HepG2 (cell line): ENCODE measurements around the gene LGI4. TPM values are rescaled to one million over a fixed set of nuclear protein-coding genes. Genes with fewer than 3 reads are reported as not detected.
A peak's percentile ranks its signal among the peaks of the same experiment; 100 is the strongest.

Source experiments
- AHR ChIP-seq: IDR thresholded peaks from 2 replicates; pipeline ENCODE4 v1.6.1; 2018; ENCODE audit warnings: missing genetic modification reagents, missing compliant biosample characterization
- AKAP8 ChIP-seq: sonication (generic); formaldehyde crosslinking; IDR thresholded peaks from 2 replicates; pipeline ENCODE4 v1.5.1; 2020; ENCODE audit warnings: mild to moderate bottlenecking, missing genetic modification reagents
- BHLHE40 ChIP-seq: IDR thresholded peaks from 2 replicates; pipeline ENCODE4 v1.6.1; 2011; ENCODE audit warnings: low read length, improper control_type of control experiment
- CHD4 ChIP-seq: fragments of 200-600 bp; sonication (generic); IDR thresholded peaks from 2 replicates; pipeline ENCODE4 v1.7.0; 2017; ENCODE audit warnings: mild to moderate bottlenecking, low read length, borderline replicate concordance
- FOSL2 ChIP-seq: sonication (generic); formaldehyde crosslinking; IDR thresholded peaks from 2 replicates; pipeline ENCODE4 v1.4.0; 2020; ENCODE audit warnings: missing genetic modification reagents
- FOXK1 ChIP-seq: sonication (generic); formaldehyde crosslinking; IDR thresholded peaks from 2 replicates; pipeline ENCODE4 v1.4.0; 2020; ENCODE audit warnings: low read depth, missing genetic modification reagents, borderline replicate concordance
- IRX3 ChIP-seq: sonication (generic); formaldehyde crosslinking; IDR thresholded peaks from 2 replicates; pipeline ENCODE4 v1.8.1; 2023; ENCODE audit warnings: mild to moderate bottlenecking, low read depth, missing genetic modification reagents, borderline replicate concordance
- MYPOP ChIP-seq: sonication (generic); formaldehyde crosslinking; IDR thresholded peaks from 2 replicates; pipeline ENCODE4 v1.8.1; 2023; ENCODE audit warnings: mild to moderate bottlenecking, moderate library complexity, missing genetic modification reagents
- NCOR1 ChIP-seq: fragments of 200-600 bp; sonication (generic); IDR thresholded peaks from 2 replicates; pipeline ENCODE4 v1.7.0; 2017; ENCODE audit warnings: antibody characterized with exemption, low read length, borderline replicate concordance
- SATB2 ChIP-seq: sonication (generic); formaldehyde crosslinking; IDR thresholded peaks from 2 replicates; pipeline ENCODE4 v1.5.0; 2020; ENCODE audit warnings: missing genetic modification reagents
- SNAI1 ChIP-seq: sonication (generic); formaldehyde crosslinking; IDR thresholded peaks from 2 replicates; pipeline ENCODE4 v1.5.0; 2020; ENCODE audit warnings: mild to moderate bottlenecking, missing genetic modification reagents, borderline replicate concordance
- STAG1 ChIP-seq: sonication (generic); formaldehyde crosslinking; IDR thresholded peaks from 2 replicates; pipeline ENCODE4 v1.4.0; 2020; ENCODE audit warnings: missing genetic modification reagents
- TCF7 ChIP-seq: sonication (generic); IDR thresholded peaks from 2 replicates; pipeline ENCODE4 v1.6.1; 2016; ENCODE audit warnings: antibody characterized with exemption, low read depth
- ZEB1 ChIP-seq: IDR thresholded peaks from 2 replicates; pipeline ENCODE4 v1.6.1; 2012; ENCODE audit warnings: mild to moderate bottlenecking, low read depth, inconsistent platforms; ENCODE audit not compliant: insufficient replicate concordance
- ZMYM4 ChIP-seq: sonication (generic); formaldehyde crosslinking; IDR thresholded peaks from 2 replicates; pipeline ENCODE4 v1.8.1; 2023; ENCODE audit warnings: mild to moderate bottlenecking, missing genetic modification reagents
- ZNF431 ChIP-seq: sonication (generic); formaldehyde crosslinking; IDR thresholded peaks from 2 replicates; pipeline ENCODE4 v1.9.0; 2022; ENCODE audit warnings: missing genetic modification reagents, low read depth, mild to moderate bottlenecking, borderline replicate concordance
- ZNF784 ChIP-seq: sonication (generic); formaldehyde crosslinking; IDR thresholded peaks from 2 replicates; pipeline ENCODE4 v1.5.1; 2020; ENCODE audit warnings: missing genetic modification reagents, mild to moderate bottlenecking, borderline replicate concordance
- polyA plus RNA-seq, 8 experiments: library from polyadenylated mRNA; depleted of rRNA in 3 of 8; stranded (reverse) in 7 of 8; unstranded in 1 of 8; fragments of >200 nt; fragmentation: Illumina TruSeq in 4 of 8; extraction: Trizol in 4 of 8; gene quantifications; 2 replicates each; pipeline versions ENCODE4 v1.2.1 to v1.2.3, GENCODE V29; 2011 to 2016; ENCODE audit warnings: low read depth in 4 of 8, missing spikeins in 1 of 8, mixed read lengths in 1 of 8; ENCODE audit not compliant: insufficient read depth in 1 of 8
- total RNA-seq, 5 experiments: library from RNA; depleted of rRNA; stranded (reverse); fragments of >200 nt; fragmentation: Illumina TruSeq; extraction: Trizol; gene quantifications; 2 replicates each; pipeline ENCODE4 v1.2.3, GENCODE V29; 2016; ENCODE audit warnings: low read depth in 1 of 5
- TF ChIP-seq, protein P1 (sequence below): sonication (generic); formaldehyde crosslinking; IDR thresholded peaks from 2 replicates; pipeline ENCODE4 v1.4.0; 2020; ENCODE audit warnings: mild to moderate bottlenecking, low read depth, missing genetic modification reagents
- TF ChIP-seq, protein P2 (sequence below), 2 experiments: fragments of 450-650 bp in 1 of 2; sonication (generic) in 1 of 2; formaldehyde crosslinking in 1 of 2; IDR thresholded peaks; 2 replicates each; pipeline versions ENCODE4 v1.6.1 to v1.8.0; 2016 to 2022; ENCODE audit warnings: antibody characterized with exemption in 1 of 2, mild to moderate bottlenecking in 1 of 2, missing genetic modification reagents in 1 of 2

Gene LGI4
- total and polyA plus RNA-seq, 2 of the 13 experiments (the other 11 are each of a cell fraction or from before 2014, with no cell fraction given), result 2.8 TPM; not detected in 1

DNA sequence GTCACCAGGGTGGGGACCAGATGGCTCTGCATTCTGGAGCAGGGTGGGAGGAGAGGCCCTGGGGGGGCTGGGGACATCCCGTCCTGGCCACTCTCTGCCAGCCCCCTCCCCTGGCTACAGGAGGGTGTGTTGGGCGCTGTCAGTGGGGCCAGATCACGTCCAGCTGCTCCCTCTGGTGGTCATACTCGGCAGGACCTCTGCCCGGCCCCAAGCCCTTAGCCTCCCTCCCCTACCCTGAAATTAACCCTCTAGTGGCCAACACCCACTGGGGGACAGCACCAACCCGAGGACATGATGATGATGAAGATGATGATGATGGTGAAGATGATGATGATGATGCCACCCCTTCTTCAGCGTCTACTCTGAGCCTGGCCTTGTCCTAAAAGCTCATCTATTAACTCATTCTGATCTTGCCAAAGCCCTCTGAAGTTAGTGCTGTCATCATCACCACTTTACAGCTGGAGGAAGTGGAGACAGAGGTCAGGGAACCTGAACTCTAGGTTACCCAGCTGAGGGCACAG lies 590 bp upstream of the LGI4 start (continued):
- TF ChIP-seq CHD4 (peak; percentile 73; the same call in 1 of the 2 replicates), AKAP8 (CRISPR knock-in tag) (no peak), SATB2 (CRISPR knock-in tag) (no peak), NCOR1 (0 out of 2 replicates have a peak, but pooled peaks have one; percentile 26), ZEB1 (no peak), MYPOP (no peak), STAG1 (CRISPR knock-in tag) (peak; percentile 78), ZMYM4 (CRISPR knock-in tag) (no peak; the same call in 1 of the 2 replicates), ZNF431 (no peak), FOSL2 (CRISPR knock-in tag) (peak; percentile 27), FOXK1 (CRISPR knock-in tag) (no peak), TCF7 (no peak), BHLHE40 (no peak), IRX3 (CRISPR knock-in tag) (no peak), SNAI1 (CRISPR knock-in tag) (no peak), ZNF784 (CRISPR knock-in tag) (peak; percentile 52; the same call in 1 of the 2 replicates), AHR (CRISPR knock-in tag) (0 out of 2 replicates have a peak, but pooled peaks have one; percentile 39)
- TF ChIP-seq, protein P1, sequence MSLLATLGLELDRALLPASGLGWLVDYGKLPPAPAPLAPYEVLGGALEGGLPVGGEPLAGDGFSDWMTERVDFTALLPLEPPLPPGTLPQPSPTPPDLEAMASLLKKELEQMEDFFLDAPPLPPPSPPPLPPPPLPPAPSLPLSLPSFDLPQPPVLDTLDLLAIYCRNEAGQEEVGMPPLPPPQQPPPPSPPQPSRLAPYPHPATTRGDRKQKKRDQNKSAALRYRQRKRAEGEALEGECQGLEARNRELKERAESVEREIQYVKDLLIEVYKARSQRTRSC (CRISPR knock-in tag), result no peak
- TF ChIP-seq, protein P2, sequence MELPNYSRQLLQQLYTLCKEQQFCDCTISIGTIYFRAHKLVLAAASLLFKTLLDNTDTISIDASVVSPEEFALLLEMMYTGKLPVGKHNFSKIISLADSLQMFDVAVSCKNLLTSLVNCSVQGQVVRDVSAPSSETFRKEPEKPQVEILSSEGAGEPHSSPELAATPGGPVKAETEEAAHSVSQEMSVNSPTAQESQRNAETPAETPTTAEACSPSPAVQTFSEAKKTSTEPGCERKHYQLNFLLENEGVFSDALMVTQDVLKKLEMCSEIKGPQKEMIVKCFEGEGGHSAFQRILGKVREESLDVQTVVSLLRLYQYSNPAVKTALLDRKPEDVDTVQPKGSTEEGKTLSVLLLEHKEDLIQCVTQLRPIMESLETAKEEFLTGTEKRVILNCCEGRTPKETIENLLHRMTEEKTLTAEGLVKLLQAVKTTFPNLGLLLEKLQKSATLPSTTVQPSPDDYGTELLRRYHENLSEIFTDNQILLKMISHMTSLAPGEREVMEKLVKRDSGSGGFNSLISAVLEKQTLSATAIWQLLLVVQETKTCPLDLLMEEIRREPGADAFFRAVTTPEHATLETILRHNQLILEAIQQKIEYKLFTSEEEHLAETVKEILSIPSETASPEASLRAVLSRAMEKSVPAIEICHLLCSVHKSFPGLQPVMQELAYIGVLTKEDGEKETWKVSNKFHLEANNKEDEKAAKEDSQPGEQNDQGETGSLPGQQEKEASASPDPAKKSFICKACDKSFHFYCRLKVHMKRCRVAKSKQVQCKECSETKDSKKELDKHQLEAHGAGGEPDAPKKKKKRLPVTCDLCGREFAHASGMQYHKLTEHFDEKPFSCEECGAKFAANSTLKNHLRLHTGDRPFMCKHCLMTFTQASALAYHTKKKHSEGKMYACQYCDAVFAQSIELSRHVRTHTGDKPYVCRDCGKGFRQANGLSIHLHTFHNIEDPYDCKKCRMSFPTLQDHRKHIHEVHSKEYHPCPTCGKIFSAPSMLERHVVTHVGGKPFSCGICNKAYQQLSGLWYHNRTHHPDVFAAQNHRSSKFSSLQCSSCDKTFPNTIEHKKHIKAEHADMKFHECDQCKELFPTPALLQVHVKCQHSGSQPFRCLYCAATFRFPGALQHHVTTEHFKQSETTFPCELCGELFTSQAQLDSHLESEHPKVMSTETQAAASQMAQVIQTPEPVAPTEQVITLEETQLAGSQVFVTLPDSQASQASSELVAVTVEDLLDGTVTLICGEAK (IDR thresholded peaks at IDR 0.05), result no peak
- TF ChIP-seq, protein P2 (CRISPR knock-in tag; IDR thresholded peaks at IDR 0.05), result no peak
